Superior temporal gyrus (tissue), 1 donor: ENCODE data around the gene FAM168A.

ENCODE experiments used
- DNase-seq: peaks from one replicate; pipeline ENCODE4 v3.0.0-alpha.2; 2016; ENCODE audit errors: extremely low spot score

Gene FAM168A

GRCh38 chr11:73367482-73368024, 230.4 kb downstream of the FAM168A start:
- no peak for DNase-seq

- DNase-seq, result no peak
Observed at GRCh38 chr11:73366953-73367352, 231.0 kb downstream of the FAM168A start.

- DNase-seq, result no peak
Observed at GRCh38 chr11:73366265-73366610, 231.7 kb downstream of the FAM168A start.

- DNase-seq, result no peak
Observed at GRCh38 chr11:73365352-73366264, 232.3 kb downstream of the FAM168A start.

GRCh38 chr11:73363147-73363546, 234.8 kb downstream of the FAM168A start:
- DNase-seq, result no peak

- no peak for DNase-seq
Observed at GRCh38 chr11:73361953-73362776, 235.7 kb downstream of the FAM168A start.

- no peak for DNase-seq
Observed at GRCh38 chr11:73360743-73361369, 237.1 kb downstream of the FAM168A start.

- no peak for DNase-seq
Observed at GRCh38 chr11:73359930-73360742, 237.8 kb downstream of the FAM168A start.

- no peak for DNase-seq
Observed at GRCh38 chr11:73359341-73359740, 238.6 kb downstream of the FAM168A start.

GRCh38 chr11:73358071-73358470, 239.8 kb downstream of the FAM168A start:
- no peak for DNase-seq

- no peak for DNase-seq
Observed at GRCh38 chr11:73356979-73357860, 240.7 kb downstream of the FAM168A start.

- no peak for DNase-seq
Observed at GRCh38 chr11:73355109-73355508, 242.8 kb downstream of the FAM168A start.

- no peak for DNase-seq
Observed at GRCh38 chr11:73353422-73353821, 244.5 kb downstream of the FAM168A start.

- DNase-seq, result peak; percentile 84
Observed at GRCh38 chr11:73350908-73351636, 246.8 kb downstream of the FAM168A start.
